ENCODE results near the gene SLC25A26. TPM values are rescaled to one million over a fixed set of nuclear protein-coding genes. Genes with fewer than 3 reads are reported as not detected.

Gene SLC25A26
- total RNA-seq, 1 donor from 2014 or later, result 18.0 TPM

DNA sequence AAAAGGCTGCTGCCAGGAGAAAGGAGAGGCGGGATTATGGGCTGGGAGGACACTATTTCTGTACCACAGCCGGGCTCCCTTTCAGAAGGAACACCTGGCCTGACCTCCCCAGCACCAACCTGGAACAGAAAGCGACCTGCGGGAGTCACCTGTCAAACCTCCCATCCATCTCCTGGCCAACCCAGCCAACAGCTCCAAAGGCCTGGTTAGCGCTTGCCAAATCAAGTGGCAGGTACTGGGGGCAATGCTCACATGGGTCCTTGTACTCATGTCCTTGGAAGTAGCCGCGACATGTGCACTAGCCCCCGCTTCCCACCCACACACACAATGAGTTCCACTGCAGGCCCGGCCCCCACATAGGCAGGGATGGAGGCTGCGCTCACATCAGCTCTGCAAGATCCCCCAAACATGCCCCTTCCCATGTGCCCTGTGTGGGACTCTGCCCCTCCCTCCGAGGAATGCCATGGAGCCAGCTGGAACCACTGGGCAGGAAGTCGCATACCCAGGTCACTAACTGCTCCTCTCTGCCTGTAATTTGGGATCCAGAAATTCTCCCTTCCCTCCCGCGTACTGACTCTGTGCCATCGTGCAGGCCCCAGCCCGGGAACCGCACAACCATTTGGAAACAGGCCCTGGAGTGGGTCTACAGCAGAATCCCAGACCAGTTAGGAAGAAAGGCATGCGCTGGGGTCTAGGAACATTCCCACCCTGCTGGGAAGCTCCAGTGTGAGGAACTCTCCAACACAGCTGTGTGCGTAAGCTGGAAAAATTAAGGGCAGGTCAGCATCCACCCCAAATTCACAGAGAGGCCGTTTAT lies 181.1 kb downstream of the SLC25A26 start:
- H3K27ac ChIP-seq, result no peak overlapping the region
- H3K4me3 ChIP-seq, result no peak overlapping the region
- peaks cover 46% of the 10 kb centered on the region for H3K36me3 ChIP-seq
- ATAC-seq, result no peak
- no peaks in the 10 kb centered on the region for H3K4me1 ChIP-seq
- DNase-seq, result no peak
- TF ChIP-seq, protein P1, sequence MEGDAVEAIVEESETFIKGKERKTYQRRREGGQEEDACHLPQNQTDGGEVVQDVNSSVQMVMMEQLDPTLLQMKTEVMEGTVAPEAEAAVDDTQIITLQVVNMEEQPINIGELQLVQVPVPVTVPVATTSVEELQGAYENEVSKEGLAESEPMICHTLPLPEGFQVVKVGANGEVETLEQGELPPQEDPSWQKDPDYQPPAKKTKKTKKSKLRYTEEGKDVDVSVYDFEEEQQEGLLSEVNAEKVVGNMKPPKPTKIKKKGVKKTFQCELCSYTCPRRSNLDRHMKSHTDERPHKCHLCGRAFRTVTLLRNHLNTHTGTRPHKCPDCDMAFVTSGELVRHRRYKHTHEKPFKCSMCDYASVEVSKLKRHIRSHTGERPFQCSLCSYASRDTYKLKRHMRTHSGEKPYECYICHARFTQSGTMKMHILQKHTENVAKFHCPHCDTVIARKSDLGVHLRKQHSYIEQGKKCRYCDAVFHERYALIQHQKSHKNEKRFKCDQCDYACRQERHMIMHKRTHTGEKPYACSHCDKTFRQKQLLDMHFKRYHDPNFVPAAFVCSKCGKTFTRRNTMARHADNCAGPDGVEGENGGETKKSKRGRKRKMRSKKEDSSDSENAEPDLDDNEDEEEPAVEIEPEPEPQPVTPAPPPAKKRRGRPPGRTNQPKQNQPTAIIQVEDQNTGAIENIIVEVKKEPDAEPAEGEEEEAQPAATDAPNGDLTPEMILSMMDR (IDR thresholded peaks at IDR 0.05), result no peak
- H3K27me3 ChIP-seq, result no peaks in the 10 kb centered on the region
- H3K9me3 ChIP-seq, result no peaks in the 10 kb centered on the region
- intact Hi-C loops (cut with DNase I), result no loop called here

DNA sequence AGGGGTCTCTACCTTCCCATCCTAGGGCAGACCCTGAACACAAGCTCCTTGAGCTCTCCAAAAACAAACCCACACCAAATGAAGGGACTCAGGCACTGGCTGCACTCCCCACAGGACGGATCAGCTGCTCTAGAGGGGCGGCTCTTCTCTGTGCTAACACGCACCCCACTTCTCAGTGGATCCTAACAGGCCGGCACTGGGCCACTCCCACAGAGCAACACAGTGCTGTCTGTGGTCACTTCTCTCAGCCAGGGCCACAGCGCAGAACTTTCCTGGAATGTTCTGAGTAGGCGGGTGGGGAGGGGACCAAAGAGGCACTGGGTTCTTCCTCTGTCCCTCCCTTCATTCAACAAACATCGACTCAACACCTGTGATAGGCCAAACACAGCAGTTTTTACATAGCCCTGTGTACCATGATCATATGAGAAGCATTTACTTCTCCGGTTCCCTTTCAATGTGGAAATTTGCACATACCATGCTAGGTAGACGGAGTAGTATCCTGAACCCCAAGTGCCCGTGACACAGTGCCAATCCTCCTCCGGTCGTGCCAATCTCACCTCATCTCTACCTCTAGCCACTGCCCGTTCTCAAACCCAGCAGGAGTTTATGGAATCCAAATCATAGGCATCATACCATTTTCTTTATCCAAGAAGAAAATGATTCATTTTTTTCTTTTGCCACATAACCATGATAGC lies 181.9 kb downstream of the SLC25A26 start:
- ATAC-seq, result peak; percentile 55
- intact Hi-C loops (cut with DNase I), result no loop called here
- H3K27ac ChIP-seq, result no peak overlapping the region
- H3K36me3 ChIP-seq, result peaks cover 49% of the 10 kb centered on the region
- no peak overlapping the region for H3K4me3 ChIP-seq
- no peak for DNase-seq
- no peaks in the 10 kb centered on the region for H3K27me3 ChIP-seq
- TF ChIP-seq, protein P1 (IDR thresholded peaks at IDR 0.05), result no peak
- no peaks in the 10 kb centered on the region for H3K4me1 ChIP-seq
- no peaks in the 10 kb centered on the region for H3K9me3 ChIP-seq

DNA sequence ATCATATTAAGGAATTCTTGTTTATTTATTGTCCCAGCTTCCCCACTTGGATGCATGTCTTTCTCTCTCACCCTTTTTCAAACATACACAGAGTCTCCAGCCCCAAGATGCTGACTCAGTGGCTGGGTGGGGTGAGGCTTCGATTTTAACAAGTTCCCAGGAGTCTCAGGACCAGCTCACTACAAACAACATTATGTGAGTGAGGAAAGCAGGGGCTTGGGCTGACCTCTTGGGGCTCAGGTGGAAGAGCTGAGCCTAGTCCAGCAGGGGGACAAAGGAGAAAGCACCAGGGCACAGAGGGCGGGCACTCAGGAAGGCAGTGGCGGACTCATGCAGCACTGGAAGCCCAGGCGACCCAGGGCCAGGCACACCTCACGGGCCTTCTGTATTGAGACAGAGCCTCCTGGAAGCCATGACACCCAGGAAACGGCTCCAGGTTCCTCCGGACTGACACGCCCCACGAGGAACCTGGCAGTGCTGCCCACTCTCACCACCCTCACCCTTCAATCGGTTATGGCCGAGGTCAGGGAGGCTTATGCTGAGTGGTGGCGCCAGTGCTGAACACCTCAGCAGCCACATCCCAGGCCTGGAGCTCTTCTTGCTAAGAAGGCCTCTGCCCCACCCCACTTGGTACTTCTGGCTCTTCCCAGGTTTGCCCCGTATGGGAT lies 182.7 kb downstream of the SLC25A26 start:
- Histone ChIP-seq H3K4me3 (no peak overlapping the region), H3K36me3 (peaks cover 48% of the 10 kb centered on the region), H3K27me3 (no peaks in the 10 kb centered on the region), H3K27ac (no peak overlapping the region), H3K9me3 (no peaks in the 10 kb centered on the region), H3K4me1 (no peaks in the 10 kb centered on the region)
- DNase-seq, result no peak
- TF ChIP-seq, protein P1 (IDR thresholded peaks at IDR 0.05), result no peak
- intact Hi-C loops (cut with DNase I), result no loop called here
- ATAC-seq, result no peak

DNA sequence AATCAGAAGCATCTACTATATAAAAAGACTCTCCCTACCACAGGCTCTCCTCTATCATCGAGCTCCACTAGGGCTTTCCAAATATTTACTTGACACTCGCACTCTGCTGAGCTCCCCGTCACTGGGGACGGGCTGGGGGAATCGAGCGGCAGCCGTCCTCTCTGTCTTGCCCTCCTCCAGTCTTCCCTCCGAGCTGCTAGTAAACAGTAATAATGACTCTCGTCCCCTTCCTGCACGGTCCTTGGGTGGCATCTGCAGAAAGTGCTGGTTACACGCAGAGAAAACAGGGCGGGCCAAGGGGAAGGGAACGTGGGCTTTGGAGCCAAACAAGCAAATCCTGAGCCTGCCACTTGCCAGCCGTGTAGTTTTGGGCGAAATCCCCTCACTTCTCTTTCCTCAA lies 183.4 kb downstream of the SLC25A26 start:
- no peak for DNase-seq
- peaks cover 43% of the 10 kb centered on the region for H3K36me3 ChIP-seq
- no peaks in the 10 kb centered on the region for H3K27me3 ChIP-seq

More for the DNA sequence above, 183.4 kb downstream of the SLC25A26 start:
- no peaks in the 10 kb centered on the region for H3K9me3 ChIP-seq
- H3K4me3 ChIP-seq, result no peak overlapping the region
- no peak overlapping the region for H3K27ac ChIP-seq
- intact Hi-C loops (cut with DNase I), result no loop called here
- TF ChIP-seq, protein P1 (IDR thresholded peaks at IDR 0.05), result no peak
- H3K4me1 ChIP-seq, result no peaks in the 10 kb centered on the region
- no peak for ATAC-seq
